ENCODE measurements around the gene CTRL.

Gene CTRL

DNA sequence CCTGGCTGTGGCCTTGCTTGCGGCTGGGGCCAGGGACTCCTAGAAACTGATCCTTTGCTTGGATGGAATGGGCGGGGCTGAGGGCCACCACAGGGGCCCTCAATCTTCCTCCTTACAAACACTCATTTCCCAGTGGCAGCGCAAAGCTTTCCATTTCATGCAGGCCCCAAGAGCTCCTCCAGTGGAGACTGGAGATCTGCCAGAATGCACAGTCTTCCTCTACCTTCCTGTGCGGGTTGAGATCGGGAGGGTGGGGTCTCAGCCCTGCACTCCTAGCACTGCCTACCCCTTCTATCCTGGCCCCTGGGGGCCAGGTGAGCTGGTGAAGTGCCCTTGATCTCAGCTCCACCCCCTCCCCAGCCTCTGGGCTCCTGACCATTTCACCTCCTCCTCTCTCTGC lies 45.3 kb downstream of the CTRL start:
- DNase-seq (ENCODE audit: low spot score) = no peak

GRCh38 chr16:67885976-67886375 lies 45.7 kb downstream of the CTRL start:
- no peak for DNase-seq (ENCODE audit: low spot score)

DNA sequence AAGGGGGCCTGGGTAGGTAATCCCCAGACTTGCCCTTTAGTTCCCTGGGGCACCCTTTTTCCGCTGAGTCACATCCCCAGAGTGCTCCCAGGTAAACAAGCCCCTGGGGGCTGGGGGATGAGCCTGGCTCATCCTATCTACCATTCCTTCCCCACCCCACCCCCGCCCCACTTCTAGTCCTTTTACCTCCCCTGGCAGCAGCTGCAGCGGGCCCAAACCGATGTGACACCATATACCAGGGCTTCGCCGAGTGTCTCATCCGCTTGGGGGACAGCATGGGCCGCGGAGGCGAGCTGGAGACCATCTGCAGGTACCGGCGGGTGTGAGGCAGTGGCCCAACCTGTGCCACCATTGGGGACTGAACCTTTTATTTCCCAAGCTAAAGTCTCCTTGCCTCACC lies 46.1 kb downstream of the CTRL start:
- no peak for DNase-seq (ENCODE audit: low spot score)

- no peak for DNase-seq (ENCODE audit: low spot score)
Measured at GRCh38 chr16:67884684-67885083, 47.0 kb downstream of the CTRL start, which contains the start of gene NRN1L. TSS of gene NRN1L (plus strand) at chr16:67884885. CDS start at chr16:67884904, 19 bp downstream.

DNA sequence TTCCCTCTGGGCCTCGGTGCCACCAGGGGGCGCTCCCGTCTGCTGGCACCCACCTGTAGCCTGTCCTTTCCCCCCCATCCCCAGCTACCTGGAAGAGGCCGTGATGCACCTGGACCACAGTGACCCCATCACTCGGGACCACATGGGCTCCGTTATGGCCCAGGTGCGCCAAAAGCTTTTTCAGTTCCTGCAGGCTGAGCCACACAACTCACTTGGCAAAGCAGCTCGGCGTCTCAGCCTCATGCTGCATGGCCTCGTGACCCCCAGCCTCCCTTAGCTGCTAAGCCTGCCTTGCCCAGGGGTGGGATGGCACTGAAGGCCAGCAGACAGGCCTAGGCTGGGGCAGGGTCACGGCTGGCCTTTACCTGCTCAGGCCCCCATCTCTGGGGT lies 47.8 kb downstream of the CTRL start:
- DNase-seq (ENCODE audit: low spot score) = no peak

- peak; percentile 52 for DNase-seq (ENCODE audit: low spot score)
Measured at GRCh38 chr16:67883146-67883871, 48.4 kb downstream of the CTRL start.

DNA sequence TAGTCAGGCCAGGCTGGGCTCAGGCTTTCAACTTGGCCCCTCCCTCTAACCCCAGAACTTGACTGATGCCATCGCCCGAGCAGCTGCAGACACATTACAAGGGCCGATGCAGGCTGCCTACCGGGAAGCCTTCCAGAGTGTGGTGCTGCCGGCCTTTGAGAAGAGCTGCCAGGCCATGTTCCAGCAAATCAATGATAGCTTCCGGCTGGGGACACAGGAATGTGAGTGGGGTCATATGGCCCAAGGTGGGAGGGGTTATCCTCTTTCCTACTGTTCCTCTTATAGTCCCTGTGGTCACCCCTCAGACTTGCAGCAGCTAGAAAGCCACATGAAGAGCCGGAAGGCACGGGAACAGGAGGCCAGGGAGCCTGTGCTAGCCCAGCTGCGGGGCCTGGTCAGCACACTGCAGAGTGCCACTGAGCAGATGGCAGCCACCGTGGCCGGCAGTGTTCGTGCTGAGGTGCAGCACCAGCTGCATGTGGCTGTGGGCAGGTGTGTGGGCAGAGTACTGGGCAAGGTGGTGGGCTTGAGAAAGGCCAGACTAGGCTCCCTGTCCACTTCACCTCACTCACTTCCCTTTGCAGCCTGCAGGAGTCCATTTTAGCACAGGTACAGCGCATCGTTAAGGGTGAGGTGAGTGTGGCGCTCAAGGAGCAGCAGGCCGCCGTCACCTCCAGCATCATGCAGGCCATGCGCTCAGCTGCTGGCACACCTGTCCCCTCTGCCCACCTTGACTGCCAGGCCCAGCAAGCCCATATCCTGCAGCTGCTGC lies 49.1 kb downstream of the CTRL start:
- DNase-seq (ENCODE audit: low spot score) = no peak

- DNase-seq (ENCODE audit: low spot score) = no peak
Measured at GRCh38 chr16:67881621-67882161, 50.0 kb downstream of the CTRL start.

DNA sequence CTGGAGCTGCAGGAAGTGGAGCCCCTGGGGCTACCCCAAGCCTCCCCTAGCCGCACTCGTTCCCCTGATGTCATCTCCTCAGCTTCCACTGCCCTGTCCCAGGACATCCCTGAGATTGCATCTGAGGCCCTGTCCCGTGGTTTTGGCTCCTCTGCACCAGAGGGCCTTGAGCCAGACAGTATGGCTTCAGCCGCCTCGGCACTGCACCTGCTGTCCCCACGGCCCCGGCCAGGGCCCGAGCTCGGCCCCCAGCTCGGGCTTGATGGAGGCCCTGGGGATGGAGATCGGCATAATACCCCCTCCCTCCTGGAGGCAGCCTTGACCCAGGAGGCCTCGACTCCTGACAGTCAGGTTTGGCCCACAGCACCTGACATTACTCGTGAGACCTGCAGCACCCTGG lies 51.1 kb downstream of the CTRL start:
- no peak for DNase-seq (ENCODE audit: low spot score)

DNA sequence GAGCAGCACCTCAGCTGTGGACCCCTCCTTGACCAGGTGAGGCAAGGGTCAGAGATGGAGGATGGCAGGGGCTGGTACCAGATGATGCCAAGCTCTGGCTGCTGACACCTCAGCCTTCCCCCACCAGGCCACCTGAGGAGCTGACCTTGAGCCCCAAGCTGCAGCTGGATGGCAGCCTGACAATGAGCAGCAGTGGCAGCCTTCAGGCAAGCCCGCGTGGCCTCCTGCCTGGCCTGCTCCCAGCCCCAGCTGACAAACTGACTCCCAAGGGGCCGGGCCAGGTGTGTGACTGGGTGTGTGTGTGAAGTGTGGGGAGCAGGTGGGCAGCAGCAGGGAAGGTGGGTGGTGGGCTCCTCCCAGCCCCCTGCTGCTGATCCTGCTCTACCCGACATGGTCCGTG lies 51.7 kb downstream of the CTRL start:
- no peak for DNase-seq (ENCODE audit: low spot score)
